Inferior parietal cortex (tissue), 1 donor: Measurements from ENCODE around the gene DCUN1D3.
"Not testable (repeated sequence)": the region's sequence is repeated elsewhere in the genome, so short reads cannot be mapped to it uniquely, and the experiment has no call there.

Experiments used
- DNase-seq: peaks from one replicate; pipeline ENCODE4 v3.0.0-alpha.2; 2016; ENCODE audit errors: extremely low spot score

DCUN1D3 gene

GRCh38 chr16:20900299-20901067 is at the start of gene DCUN1D3, which contains the start of gene LYRM1:
DCUN1D3 (minus strand) TSS chr16:20900358; CDS start chr16:20862538, 37,820 bp downstream.
LYRM1 (plus strand) TSS chr16:20900771; CDS start chr16:20915556, 14,785 bp downstream.
- DNase-seq: peak; percentile 96

- no peak for DNase-seq
Measured at GRCh38 chr16:20949660-20950059, 49.5 kb upstream of the DCUN1D3 start.

GRCh38 chr16:20948444-20948843 is 48.3 kb upstream of the DCUN1D3 start:
- DNase-seq: no peak

- no peak for DNase-seq
Measured at GRCh38 chr16:20946015-20946629, 46.0 kb upstream of the DCUN1D3 start.

GRCh38 chr16:20945575-20945875 is 45.4 kb upstream of the DCUN1D3 start:
- DNase-seq: not testable (repeated sequence)

GRCh38 chr16:20944861-20945574 is 44.9 kb upstream of the DCUN1D3 start:
- DNase-seq: peak; percentile 13

- DNase-seq: no peak
Measured at GRCh38 chr16:20942256-20942655, 42.1 kb upstream of the DCUN1D3 start.

- DNase-seq: no peak
Measured at GRCh38 chr16:20941636-20941926, 41.4 kb upstream of the DCUN1D3 start.

- DNase-seq: no peak
Measured at GRCh38 chr16:20940871-20941635, 40.9 kb upstream of the DCUN1D3 start.

GRCh38 chr16:20939611-20940010 is 39.5 kb upstream of the DCUN1D3 start:
- no peak for DNase-seq

- DNase-seq: no peak
Measured at GRCh38 chr16:20938426-20938825, 38.3 kb upstream of the DCUN1D3 start.

- no peak for DNase-seq
Measured at GRCh38 chr16:20937736-20938135, 37.6 kb upstream of the DCUN1D3 start.

GRCh38 chr16:20933589-20933988 is 33.4 kb upstream of the DCUN1D3 start:
- no peak for DNase-seq

- DNase-seq: no peak
Measured at GRCh38 chr16:20931066-20931600, 31.0 kb upstream of the DCUN1D3 start.

GRCh38 chr16:20930365-20930690 is 30.2 kb upstream of the DCUN1D3 start:
- no peak for DNase-seq

GRCh38 chr16:20929676-20930364 is 29.7 kb upstream of the DCUN1D3 start:
- not testable (repeated sequence) for DNase-seq

- no peak for DNase-seq
Measured at GRCh38 chr16:20928774-20929411, 28.7 kb upstream of the DCUN1D3 start.

- no peak for DNase-seq
Measured at GRCh38 chr16:20925751-20926150, 25.6 kb upstream of the DCUN1D3 start.

GRCh38 chr16:20923876-20924275 is 23.7 kb upstream of the DCUN1D3 start:
- DNase-seq: no peak

GRCh38 chr16:20920799-20921198 is 20.6 kb upstream of the DCUN1D3 start:
- DNase-seq: no peak

- no peak for DNase-seq
Measured at GRCh38 chr16:20920091-20920490, 19.9 kb upstream of the DCUN1D3 start.
